GM12878 (cell line): Measurements from ENCODE around the gene NTM. TPM values are rescaled to one million over a fixed set of nuclear protein-coding genes. Genes with fewer than 3 reads are reported as not detected.
A peak's percentile ranks its signal among the peaks of the same experiment; 100 is the strongest.

ENCODE experiments used
- ATAC-seq: fragments of 200-7000 bp; cut with Tn5 transposase; 3 replicates; pipeline ENCODE4 v1.9.1; 2020; ENCODE audit warnings: mild to moderate bottlenecking, moderate library complexity
- BruUV-seq: library from RNA; stranded (reverse); fragments of 400-500 nt; replicated peaks from 2 replicates; lab custom pipeline; 2021; lab: Mats Ljungman, UMichigan
- CTCF ChIA-PET: fragments of 300-600 bp; sonication (Branson Sonifier 250); formaldehyde crosslinking; extraction: SDS; loops from one replicate; lab custom pipeline; 2021; ENCODE audit warnings: inconsistent platforms; lab: Yijun Ruan, JAX
- POLR2A ChIA-PET: fragments of 350-600 bp; formaldehyde crosslinking; extraction: SDS; loops from one replicate; lab custom pipeline; 2021; ENCODE audit warnings: inconsistent platforms; lab: Charles Lee
- RAD21 ChIA-PET: fragments of 300-600 bp; sonication (Branson Sonifier 250); formaldehyde crosslinking; loops from one replicate; lab custom pipeline; 2023; ENCODE audit warnings: antibody characterized with exemption; ENCODE audit not compliant: unreplicated experiment; lab: Charles Lee
- SMC1A ChIA-PET: fragments of 300-600 bp; sonication (Branson Sonifier 250); formaldehyde crosslinking; loops from one replicate; lab custom pipeline; 2023; ENCODE audit not compliant: unreplicated experiment, uncharacterized antibody; lab: Charles Lee
- DNase-seq: peaks from one replicate; pipeline ENCODE4 v3.0.0-alpha.2; 2011; ENCODE audit warnings: low read depth, low spot score
- FAIRE-seq: peaks from 3 replicates; lab custom pipeline; 2011; peaks lifted over from hg19 to GRCh38; lab: Jason Lieb, UNC
- H2AFZ ChIP-seq: 2 replicates; pipeline ENCODE4 v1.6.0; 2011; ENCODE audit warnings: low read depth, low read length, control low read depth; ENCODE audit not compliant: control insufficient read depth
- H3K27ac ChIP-seq: 2 replicates; pipeline ENCODE4 v1.5.1; 2011; ENCODE audit warnings: control low read depth; ENCODE audit not compliant: control insufficient read depth, insufficient read depth
- H3K27me3 ChIP-seq, 2 experiments: replicated peaks in 1 of 2; 2 replicates each; pipeline versions ENCODE4 v1.6.0 to v1.6.1; 2011; ENCODE audit warnings: low read length in 1 of 2; ENCODE audit not compliant: control insufficient read depth in 2 of 2, insufficient read depth in 2 of 2
- H3K36me3 ChIP-seq, 2 experiments: 2 replicates each; pipeline ENCODE4 v1.5.1; 2011; ENCODE audit warnings: low read length in 1 of 2; ENCODE audit not compliant: control insufficient read depth in 2 of 2, insufficient read depth in 2 of 2
- H3K4me1 ChIP-seq: 2 replicates; pipeline ENCODE4 v1.6.1; 2011; ENCODE audit warnings: mild to moderate bottlenecking, low read length, moderate library complexity, mixed read lengths; ENCODE audit not compliant: control insufficient read depth, insufficient read depth
- H3K4me2 ChIP-seq: 2 replicates; pipeline ENCODE4 v1.6.0; 2011; ENCODE audit warnings: control low read depth; ENCODE audit not compliant: control insufficient read depth, insufficient read depth
- H3K4me3 ChIP-seq: fragments of 200-600 bp; sonication (generic); 2 replicates; pipeline ENCODE4 v1.5.1; 2016
- H3K79me2 ChIP-seq: 2 replicates; pipeline ENCODE4 v1.6.0; 2011; ENCODE audit warnings: low read length; ENCODE audit not compliant: control insufficient read depth, insufficient read depth
- H3K9ac ChIP-seq: 2 replicates; pipeline ENCODE4 v1.8.0; 2011; ENCODE audit warnings: low read length, control low read depth, mixed read lengths; ENCODE audit not compliant: control insufficient read depth, insufficient read depth
- H3K9me3 ChIP-seq: replicated peaks from 3 replicates; pipeline ENCODE4 v1.5.1; 2011; ENCODE audit warnings: mild to moderate bottlenecking, low read length; ENCODE audit not compliant: control insufficient read depth, insufficient read depth
- H4K20me1 ChIP-seq: 2 replicates; pipeline ENCODE4 v1.6.0; 2011; ENCODE audit not compliant: control insufficient read depth, insufficient read depth
- FOXM1 ChIP-seq: IDR thresholded peaks from 2 replicates; pipeline ENCODE4 v1.6.1; 2012; ENCODE audit warnings: low read depth, mild to moderate bottlenecking, inconsistent platforms, low read length, moderate library complexity
- GABPA ChIP-seq: IDR thresholded peaks from 2 replicates; pipeline ENCODE4 v1.6.1; 2014; ENCODE audit warnings: antibody characterized with exemption, low read depth, mild to moderate bottlenecking, inconsistent platforms
- HCFC1 ChIP-seq: fragments of 150-350 bp; IDR thresholded peaks from 2 replicates; pipeline ENCODE4 v1.6.1; 2014; ENCODE audit warnings: low read length
- NFYB ChIP-seq: IDR thresholded peaks from 2 replicates; pipeline ENCODE4 v1.6.1; 2011; ENCODE audit warnings: low read depth, mild to moderate bottlenecking, low read length, improper control_type of control experiment, moderate library complexity; ENCODE audit not compliant: insufficient read depth
- NRF1 ChIP-seq: conservative IDR thresholded peaks from 2 replicates; pipeline ENCODE4 v1.6.1; 2011; ENCODE audit warnings: mild to moderate bottlenecking, low read depth, low read length, improper control_type of control experiment
- POLR2AphosphoS5 ChIP-seq: IDR thresholded peaks from 2 replicates; pipeline ENCODE4 v1.6.1; 2011; ENCODE audit warnings: mild to moderate bottlenecking, low read length, inconsistent platforms
- POU2F2 ChIP-seq: IDR thresholded peaks from 3 replicates; pipeline ENCODE4 v1.6.1; 2011; ENCODE audit warnings: low read depth, mild to moderate bottlenecking, low read length, borderline replicate concordance
- RUNX3 ChIP-seq: IDR thresholded peaks from 2 replicates; pipeline ENCODE4 v1.6.1; 2012; ENCODE audit warnings: low read length, inconsistent platforms
- SIN3A ChIP-seq: IDR thresholded peaks from 2 replicates; pipeline ENCODE4 v1.6.1; 2012; ENCODE audit warnings: low read depth, low read length, improper control_type of control experiment
- TBL1XR1 ChIP-seq: IDR thresholded peaks from 2 replicates; pipeline ENCODE4 v1.6.1; 2012; ENCODE audit warnings: low read depth, low read length, improper control_type of control experiment
- TCF7 ChIP-seq: IDR thresholded peaks from 2 replicates; pipeline ENCODE4 v1.6.1; 2014; ENCODE audit warnings: antibody characterized with exemption, borderline replicate concordance
- WGBS: methylation state at CpG from one replicate; pipeline ENCODE4 v1.1.6; 2016; ENCODE audit warnings: low lambda C conversion rate; ENCODE audit not compliant: insufficient replicate concordance, insufficient coverage; ENCODE audit errors: missing lambda C conversion rate; 5-methylcytosine and 5-hydroxymethylcytosine counted together
- in situ Hi-C: fragments of 300-500 bp; cut with MboI; formaldehyde crosslinking; loops from 9 replicates; pipeline ENCODE4 v1.14.3; 2018; ENCODE audit warnings: mixed read lengths
- intact Hi-C: fragments of 100-400 bp; cut with micrococcal nuclease; formaldehyde crosslinking; loops from one replicate; pipeline ENCODE4 v1.14.2; 2022; ENCODE audit not compliant: unreplicated experiment
- polyA plus RNA-seq, 11 experiments: library from polyadenylated mRNA; depleted of rRNA in 4 of 11; unstranded in 6 of 11; stranded (reverse) in 5 of 11; fragments of >200 nt; fragmentation: Nextera tagmentation in 4 of 11; fragmentation: Illumina TruSeq in 1 of 11; extraction: Ambion mirVana in 4 of 11; extraction: Trizol in 1 of 11; gene quantifications; 1 replicate in 1 of 11; 2 replicates in 10 of 11; pipeline versions ENCODE4 v1.2.1 to v1.2.3, GENCODE V29; 2011 to 2016; ENCODE audit warnings: inconsistent platforms in 2 of 11, missing spikeins in 2 of 11, low read depth in 1 of 11
- total RNA-seq, 4 experiments: library from RNA; depleted of rRNA in 3 of 4; stranded (reverse); fragments of >200 nt in 3 of 4; fragmentation: Illumina TruSeq in 1 of 4; extraction: Trizol in 1 of 4; gene quantifications; 2 replicates each; pipeline versions ENCODE4 v1.2.1 to v1.2.3, GENCODE V29; 2013 to 2021
- TF ChIP-seq, protein P1 (sequence below): fragments of 450-650 bp; IDR thresholded peaks from 2 replicates; pipeline ENCODE4 v1.6.1; 2018; ENCODE audit warnings: borderline replicate concordance, mild to moderate bottlenecking; ENCODE audit not compliant: partially characterized antibody
- TF ChIP-seq, protein P2 (sequence below): IDR thresholded peaks from 2 replicates; pipeline ENCODE4 v1.6.1; 2012; ENCODE audit warnings: low read depth, low read length, improper control_type of control experiment
- TF ChIP-seq, protein P3 (sequence below): IDR thresholded peaks from 2 replicates; pipeline ENCODE4 v1.6.1; 2012; ENCODE audit warnings: low read length, inconsistent platforms

Gene NTM
- total and polyA plus RNA-seq, 10 of the 15 experiments (the other 5 are each of a cell fraction or from before 2014, with no cell fraction given), result not detected

DNA sequence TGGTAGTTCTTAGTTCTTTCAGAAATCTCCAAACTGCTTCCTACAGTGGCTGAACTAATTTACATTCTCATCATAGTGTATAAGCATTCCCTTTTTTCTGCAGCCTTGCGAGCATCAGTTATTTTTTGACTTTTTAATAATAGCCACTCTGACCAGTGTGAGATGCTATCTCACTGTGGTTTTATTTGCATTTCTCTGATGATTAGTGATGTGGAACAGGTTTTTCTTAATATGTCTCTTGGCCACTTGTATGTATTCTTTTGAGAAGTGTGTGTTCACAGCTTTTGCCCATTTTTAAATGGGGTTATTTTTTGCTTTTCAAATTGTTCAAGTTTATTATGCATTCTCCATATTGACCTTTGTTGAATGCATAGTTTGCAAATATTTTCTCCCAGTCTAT, 459.3 kb downstream of the NTM start:
- no peak overlapping the region for H3K4me3 ChIP-seq
- no peaks in the 10 kb centered on the region for H3K36me3 ChIP-seq
- H3K9me3 ChIP-seq, result no peaks in the 10 kb centered on the region
- H3K9ac ChIP-seq, result no peak overlapping the region
- no peak overlapping the region for H3K27ac ChIP-seq
- in situ Hi-C loops, result no loop called here
- 0% methylated on average over 1 of the region's 1 CpG for WGBS
- H3K4me1 ChIP-seq, result no peaks in the 10 kb centered on the region
- no peaks in the 10 kb centered on the region for H4K20me1 ChIP-seq
- no peak overlapping the region for H3K4me2 ChIP-seq
- FAIRE-seq, result peak; percentile 7
- TF ChIP-seq RUNX3, result peak; percentile 33; the same call in 1 of the 2 replicates
- 0 out of 3 replicates have a peak, but pooled peaks have one; percentile 20 for TF ChIP-seq POU2F2
- no peak for TF ChIP-seq SIN3A
- H2AFZ ChIP-seq, result no peak overlapping the region
- CTCF ChIA-PET, result interaction anchor here (1.3 kb wide), 1 partner anchor 38 kb away, joined by 3 read pairs; no protein-coding TSS in a partner anchor
- 0 out of 3 replicates have a peak, but pooled peaks have one; percentile 28 for ATAC-seq
- intact Hi-C loops, result no loop called here
- RAD21 ChIA-PET, result no interaction called here
- POLR2A ChIA-PET, result no interaction called here
- BruUV-seq, result no TSS peak
- SMC1A ChIA-PET, result interaction anchor here (1.2 kb wide), 1 partner anchor 232 kb away, joined by 3 read pairs; no protein-coding TSS in a partner anchor
- no peaks in the 10 kb centered on the region; a peak in 1 of 4 replicates for H3K27me3 ChIP-seq
- no peak for DNase-seq
- no peaks in the 10 kb centered on the region for H3K79me2 ChIP-seq

DNA sequence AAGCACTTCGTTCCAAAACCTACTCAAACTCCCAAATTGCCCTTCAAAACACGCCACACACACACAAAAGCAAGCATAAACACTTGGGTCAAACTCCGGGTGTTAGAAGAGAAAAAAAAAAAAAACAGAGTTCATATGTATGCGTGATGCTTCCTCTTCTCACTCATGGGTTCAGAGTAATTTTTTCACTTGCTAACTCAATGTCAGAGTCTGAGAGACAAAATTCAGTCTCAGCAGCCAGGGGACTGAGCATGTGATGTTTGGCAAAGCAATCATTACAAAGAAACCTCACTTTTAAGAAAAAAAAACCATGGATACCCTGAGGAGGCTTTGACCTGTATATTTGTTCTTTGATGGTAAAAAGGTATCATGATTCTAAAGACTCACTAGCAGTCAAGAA, 461.7 kb downstream of the NTM start:
- Histone ChIP-seq H3K36me3 (no peaks in the 10 kb centered on the region), H3K9ac (no peak overlapping the region), H3K4me2 (no peak overlapping the region), H3K4me3 (no peak overlapping the region), H3K4me1 (no peaks in the 10 kb centered on the region), H4K20me1 (no peaks in the 10 kb centered on the region), H3K79me2 (no peaks in the 10 kb centered on the region), H3K27ac (no peak overlapping the region), H3K27me3 (no peaks in the 10 kb centered on the region; a peak in 1 of 4 replicates), H2AFZ (no peak overlapping the region), H3K9me3 (no peaks in the 10 kb centered on the region)
- FAIRE-seq (no peak), ATAC-seq (no peak), DNase-seq (no peak)
- ChIA-PET RAD21 (no interaction called here), SMC1A (no interaction called here), POLR2A (no interaction called here), CTCF (interaction anchor here (1.0 kb wide), 1 partner anchor 83 kb away, joined by 5 read pairs; no protein-coding TSS in a partner anchor)
- in situ Hi-C loops, result no loop called here
- WGBS, result 25% methylated on average over 4 of the region's 4 CpGs
- intact Hi-C loops, result no loop called here
- no TSS peak for BruUV-seq
- no peak for TF ChIP-seq NRF1
- no peak for TF ChIP-seq POLR2AphosphoS5
- no peak for TF ChIP-seq GABPA
- TF ChIP-seq, protein P1, sequence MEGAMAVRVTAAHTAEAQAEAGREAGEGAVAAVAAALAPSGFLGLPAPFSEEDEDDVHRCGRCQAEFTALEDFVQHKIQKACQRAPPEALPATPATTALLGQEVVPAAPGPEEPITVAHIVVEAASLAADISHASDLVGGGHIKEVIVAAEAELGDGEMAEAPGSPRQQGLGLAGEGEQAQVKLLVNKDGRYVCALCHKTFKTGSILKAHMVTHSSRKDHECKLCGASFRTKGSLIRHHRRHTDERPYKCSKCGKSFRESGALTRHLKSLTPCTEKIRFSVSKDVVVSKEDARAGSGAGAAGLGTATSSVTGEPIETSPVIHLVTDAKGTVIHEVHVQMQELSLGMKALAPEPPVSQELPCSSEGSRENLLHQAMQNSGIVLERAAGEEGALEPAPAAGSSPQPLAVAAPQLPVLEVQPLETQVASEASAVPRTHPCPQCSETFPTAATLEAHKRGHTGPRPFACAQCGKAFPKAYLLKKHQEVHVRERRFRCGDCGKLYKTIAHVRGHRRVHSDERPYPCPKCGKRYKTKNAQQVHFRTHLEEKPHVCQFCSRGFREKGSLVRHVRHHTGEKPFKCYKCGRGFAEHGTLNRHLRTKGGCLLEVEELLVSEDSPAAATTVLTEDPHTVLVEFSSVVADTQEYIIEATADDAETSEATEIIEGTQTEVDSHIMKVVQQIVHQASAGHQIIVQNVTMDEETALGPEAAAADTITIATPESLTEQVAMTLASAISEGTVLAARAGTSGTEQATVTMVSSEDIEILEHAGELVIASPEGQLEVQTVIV, result no peak
- TF ChIP-seq, protein P2, sequence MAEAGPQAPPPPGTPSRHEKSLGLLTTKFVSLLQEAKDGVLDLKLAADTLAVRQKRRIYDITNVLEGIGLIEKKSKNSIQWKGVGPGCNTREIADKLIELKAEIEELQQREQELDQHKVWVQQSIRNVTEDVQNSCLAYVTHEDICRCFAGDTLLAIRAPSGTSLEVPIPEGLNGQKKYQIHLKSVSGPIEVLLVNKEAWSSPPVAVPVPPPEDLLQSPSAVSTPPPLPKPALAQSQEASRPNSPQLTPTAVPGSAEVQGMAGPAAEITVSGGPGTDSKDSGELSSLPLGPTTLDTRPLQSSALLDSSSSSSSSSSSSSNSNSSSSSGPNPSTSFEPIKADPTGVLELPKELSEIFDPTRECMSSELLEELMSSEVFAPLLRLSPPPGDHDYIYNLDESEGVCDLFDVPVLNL, result no peak
- no peak for TF ChIP-seq TBL1XR1
- TF ChIP-seq HCFC1, result no peak
- TF ChIP-seq FOXM1, result no peak
- TF ChIP-seq NFYB, result no peak
- no peak for TF ChIP-seq TCF7
- TF ChIP-seq, protein P3, sequence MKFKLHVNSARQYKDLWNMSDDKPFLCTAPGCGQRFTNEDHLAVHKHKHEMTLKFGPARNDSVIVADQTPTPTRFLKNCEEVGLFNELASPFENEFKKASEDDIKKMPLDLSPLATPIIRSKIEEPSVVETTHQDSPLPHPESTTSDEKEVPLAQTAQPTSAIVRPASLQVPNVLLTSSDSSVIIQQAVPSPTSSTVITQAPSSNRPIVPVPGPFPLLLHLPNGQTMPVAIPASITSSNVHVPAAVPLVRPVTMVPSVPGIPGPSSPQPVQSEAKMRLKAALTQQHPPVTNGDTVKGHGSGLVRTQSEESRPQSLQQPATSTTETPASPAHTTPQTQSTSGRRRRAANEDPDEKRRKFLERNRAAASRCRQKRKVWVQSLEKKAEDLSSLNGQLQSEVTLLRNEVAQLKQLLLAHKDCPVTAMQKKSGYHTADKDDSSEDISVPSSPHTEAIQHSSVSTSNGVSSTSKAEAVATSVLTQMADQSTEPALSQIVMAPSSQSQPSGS, result no peak
